HCT116 (cell line): Measurements from ENCODE around the gene KRTAP10-8. TPM values are rescaled to one million over a fixed set of nuclear protein-coding genes. Genes with fewer than 3 reads are reported as not detected.

Experiments
- ATAC-seq: fragments of 200-7000 bp; cut with Tn5 transposase; 2 replicates; pipeline ENCODE4 v1.9.1; 2020; ENCODE audit warnings: mild to moderate bottlenecking, moderate library complexity
- BruUV-seq: library from RNA; stranded (reverse); fragments of 400-500 nt; replicated peaks from 2 replicates; lab custom pipeline; 2021; lab: Mats Ljungman, UMichigan
- CTCF ChIA-PET: fragments of 300-600 bp; sonication (Branson Sonifier 250); formaldehyde crosslinking; loops from one replicate; lab custom pipeline; 2021; ENCODE audit warnings: antibody characterized with exemption; lab: Charles Lee
- POLR2A ChIA-PET: fragments of 300-600, 350-600 bp; sonication (Branson Sonifier 250); formaldehyde crosslinking; loops from one replicate; lab custom pipeline; 2021; ENCODE audit warnings: antibody characterized with exemption; lab: Charles Lee
- RAD21 ChIA-PET, 2 experiments: fragments of 300-600 bp; sonication (Branson Sonifier 250); formaldehyde crosslinking; loops; one replicate each; lab custom pipeline; 2023; ENCODE audit warnings: low total read pairs in 2 of 2; ENCODE audit not compliant: uncharacterized antibody in 2 of 2, unreplicated experiment in 2 of 2, low non-redundant PET in 1 of 2; lab: Charles Lee
- DNase-seq: peaks from one replicate; pipeline ENCODE4 v3.0.0-alpha.2; 2010; ENCODE audit warnings: low read depth, low spot score
- H2AFZ ChIP-seq: fragments of 200-600 bp; shearing (Covaris generic), sonication (generic); 2 replicates; pipeline ENCODE4 v1.6.1; 2017; ENCODE audit warnings: low read depth, mixed run types, mixed read lengths, antibody characterized with exemption, low read length; ENCODE audit not compliant: poor library complexity, severe bottlenecking
- H3K27ac ChIP-seq: 2 replicates; pipeline ENCODE4 v1.5.1; 2012; ENCODE audit warnings: low read depth, low read length
- H3K27me3 ChIP-seq: fragments of 200-600 bp; sonication (generic); 2 replicates; pipeline ENCODE4 v1.6.1; 2016; ENCODE audit warnings: mixed run types, low read length, mixed read lengths; ENCODE audit not compliant: insufficient read depth
- H3K36me3 ChIP-seq, 2 experiments: fragments of 200-500 bp in 1 of 2; fragments of 200-600 bp in 1 of 2; sonication (Bioruptor generic) in 1 of 2; sonication (generic) in 1 of 2; 2 replicates each; pipeline versions ENCODE4 v1.5.1 to v1.6.1; 2014 to 2016; ENCODE audit warnings: low read length in 2 of 2, inconsistent platforms in 1 of 2, mixed read lengths in 1 of 2, mixed run types in 1 of 2; ENCODE audit not compliant: insufficient read depth in 2 of 2, control insufficient read depth in 1 of 2
- H3K4me1 ChIP-seq, 2 experiments: fragments of 200-600 bp in 1 of 2; sonication (generic) in 1 of 2; 2 replicates each; pipeline versions ENCODE4 v1.5.1 to v1.6.1; 2012 to 2017; ENCODE audit warnings: low read length in 2 of 2, inconsistent platforms in 1 of 2, mild to moderate bottlenecking in 1 of 2, mixed read lengths in 1 of 2, mixed run types in 1 of 2, moderate library complexity in 1 of 2; ENCODE audit not compliant: insufficient read depth in 2 of 2, control insufficient read depth in 1 of 2
- H3K4me2 ChIP-seq: fragments of 200-600 bp; sonication (generic); 2 replicates; pipeline ENCODE4 v1.6.1; 2017; ENCODE audit warnings: mixed run types, low read length, mixed read lengths
- H3K4me3 ChIP-seq, 2 experiments: fragments of 200-600 bp in 1 of 2; sonication (generic) in 1 of 2; replicated peaks in 1 of 2; 2 replicates each; pipeline ENCODE4 v1.5.1; 2011 to 2016; ENCODE audit warnings: low read length in 2 of 2, control low read depth in 1 of 2, low read depth in 1 of 2, mild to moderate bottlenecking in 1 of 2, mixed read lengths in 1 of 2, mixed run types in 1 of 2
- H3K79me2 ChIP-seq: fragments of 200-600 bp; sonication (generic); 2 replicates; pipeline ENCODE4 v1.6.1; 2017; ENCODE audit warnings: mild to moderate bottlenecking, mixed run types, low read length, moderate library complexity, mixed read lengths; ENCODE audit not compliant: insufficient read depth
- H3K9ac ChIP-seq: fragments of 200-600 bp; sonication (generic); 2 replicates; pipeline ENCODE4 v1.6.1; 2016; ENCODE audit warnings: low read length, mixed read lengths
- H3K9me2 ChIP-seq: fragments of 200-600 bp; sonication (generic), shearing (Covaris generic); 2 replicates; pipeline ENCODE4 v1.6.1; 2017; ENCODE audit warnings: mixed run types, mild to moderate bottlenecking, moderate library complexity; ENCODE audit not compliant: insufficient read depth
- H3K9me3 ChIP-seq, 2 experiments: fragments of 200-500 bp in 1 of 2; fragments of 200-600 bp in 1 of 2; sonication (Bioruptor generic) in 1 of 2; sonication (generic) in 1 of 2; 2 replicates each; pipeline ENCODE4 v1.6.1; 2014 to 2017; ENCODE audit warnings: low read length in 2 of 2, mixed read lengths in 2 of 2, inconsistent platforms in 1 of 2, low read depth in 1 of 2, mild to moderate bottlenecking in 1 of 2, mixed run types in 1 of 2, moderate library complexity in 1 of 2; ENCODE audit not compliant: control insufficient read depth in 1 of 2, insufficient read depth in 1 of 2
- H4K20me1 ChIP-seq: fragments of 200-600 bp; sonication (generic), shearing (Covaris generic); 2 replicates; pipeline ENCODE4 v1.6.1; 2017; ENCODE audit warnings: mixed run types, mild to moderate bottlenecking, moderate library complexity; ENCODE audit not compliant: insufficient read depth
- CBX3 ChIP-seq: IDR thresholded peaks from 2 replicates; pipeline ENCODE4 v1.6.1; 2012; ENCODE audit warnings: low read depth
- CEBPB ChIP-seq: IDR thresholded peaks from 2 replicates; pipeline ENCODE4 v1.6.1; 2012; ENCODE audit warnings: low read depth
- EGR1 ChIP-seq: IDR thresholded peaks from 2 replicates; pipeline ENCODE4 v1.6.1; 2012; ENCODE audit warnings: low read depth
- ELF1 ChIP-seq: IDR thresholded peaks from 2 replicates; pipeline ENCODE4 v1.6.1; 2012; ENCODE audit warnings: low read depth, borderline replicate concordance
- EZH2 ChIP-seq: fragments of 200-600 bp; sonication (generic); IDR thresholded peaks from 2 replicates; pipeline ENCODE4 v1.6.1; 2017; ENCODE audit warnings: antibody characterized with exemption, mixed run types
- EZH2phosphoT487 ChIP-seq: fragments of 200-600 bp; IDR thresholded peaks from 2 replicates; pipeline ENCODE4 v1.6.1; 2018; ENCODE audit warnings: antibody characterized with exemption, borderline replicate concordance
- FOSL1 ChIP-seq: IDR thresholded peaks from 2 replicates; pipeline ENCODE4 v1.6.1; 2012; ENCODE audit warnings: low read depth
- JUND ChIP-seq: IDR thresholded peaks from 2 replicates; pipeline ENCODE4 v1.6.1; 2012
- POLR2A ChIP-seq: IDR thresholded peaks from 2 replicates; pipeline ENCODE4 v1.7.0; 2011; ENCODE audit warnings: borderline replicate concordance; ENCODE audit not compliant: insufficient read depth, insufficient read length; ENCODE audit errors: extremely low read depth
- RAD21 ChIP-seq: IDR thresholded peaks from 2 replicates; pipeline ENCODE4 v1.6.1; 2012; ENCODE audit warnings: low read depth, mild to moderate bottlenecking
- SIN3A ChIP-seq: IDR thresholded peaks from 2 replicates; pipeline ENCODE4 v1.6.1; 2012; ENCODE audit warnings: low read depth
- SP1 ChIP-seq: IDR thresholded peaks from 2 replicates; pipeline ENCODE4 v1.6.1; 2012; ENCODE audit warnings: low read depth
- SRF ChIP-seq: IDR thresholded peaks from 2 replicates; pipeline ENCODE4 v1.6.1; 2012; ENCODE audit warnings: low read depth
- YY1 ChIP-seq: IDR thresholded peaks from 2 replicates; pipeline ENCODE4 v1.6.1; 2011; ENCODE audit warnings: low read length, low read depth, moderate library complexity, mild to moderate bottlenecking; ENCODE audit not compliant: insufficient replicate concordance; ENCODE audit errors: extremely low read depth
- ZFX ChIP-seq: fragments of 450-650 bp; IDR thresholded peaks from 2 replicates; pipeline ENCODE4 v1.6.1; 2017
- ZNF274 ChIP-seq: fragments of 200-500 bp; sonication (Bioruptor generic); IDR thresholded peaks from 2 replicates; pipeline ENCODE4 v1.6.1; 2014; ENCODE audit warnings: mild to moderate bottlenecking, low read depth, low read length, inconsistent platforms
- intact Hi-C: fragments of 100-400 bp; cut with micrococcal nuclease; formaldehyde crosslinking; loops from 2 replicates; pipeline ENCODE4 v1.10.0; 2022
- total RNA-seq: library from RNA; stranded (reverse); gene quantifications from one replicate; pipeline ENCODE4 v1.2.1, GENCODE V29; 2021; ENCODE audit not compliant: unreplicated experiment
- TF ChIP-seq, protein P1 (sequence below), 3 experiments: fragments of 200-600 bp in 1 of 3; sonication (generic) in 1 of 3; IDR thresholded peaks in 2 of 3; conservative IDR thresholded peaks in 1 of 3; 2 replicates each; pipeline ENCODE4 v1.5.1; 2012 to 2017; ENCODE audit warnings: low read depth in 2 of 3, low read length in 2 of 3, antibody characterized with exemption in 1 of 3, borderline replicate concordance in 1 of 3, control low read depth in 1 of 3, mild to moderate bottlenecking in 1 of 3, mixed read lengths in 1 of 3, mixed run types in 1 of 3, moderate library complexity in 1 of 3; ENCODE audit not compliant: insufficient read depth in 1 of 3
- TF ChIP-seq, protein P2 (sequence below): IDR thresholded peaks from 2 replicates; pipeline ENCODE4 v1.6.1; 2012
- TF ChIP-seq, protein P3 (sequence below): IDR thresholded peaks from 2 replicates; pipeline ENCODE4 v1.6.1; 2012

KRTAP10-8 gene
- total RNA-seq, 1 experiment from 2014 or later: not detected

DNA sequence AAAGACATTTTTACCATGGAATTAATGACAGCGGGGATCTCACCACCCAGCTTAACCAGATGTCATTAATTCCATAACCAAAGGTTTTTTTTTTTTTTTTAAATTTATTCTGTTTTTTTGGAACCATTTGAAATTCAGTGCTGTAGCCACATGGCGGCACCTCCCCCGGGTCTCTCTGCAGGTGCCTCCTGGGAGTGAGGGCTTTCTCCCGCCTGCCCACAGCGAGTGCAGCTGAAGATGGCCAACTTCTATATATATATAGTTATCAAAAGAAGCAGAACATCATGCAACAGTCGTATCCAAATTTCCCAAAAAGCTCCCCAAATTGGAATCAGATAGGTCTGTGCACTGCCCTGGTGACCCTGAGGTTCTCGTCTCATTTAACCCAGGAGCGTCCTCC is 3.6 kb downstream of the KRTAP10-8 start:
- no peak overlapping the region for H2AFZ ChIP-seq
- POLR2A ChIA-PET: no interaction called here
- H3K4me3 ChIP-seq: no peak overlapping the region
- peaks cover 4 to 9% of the 10 kb centered on the region in 2 experiments for H3K9me3 ChIP-seq
- H3K27ac ChIP-seq: no peak overlapping the region
- no peaks in the 10 kb centered on the region for H3K4me1 ChIP-seq
- no peaks in the 10 kb centered on the region for H4K20me1 ChIP-seq
- H3K79me2 ChIP-seq: no peaks in the 10 kb centered on the region
- H3K4me2 ChIP-seq: no peak overlapping the region
- ATAC-seq (no peak), DNase-seq (no peak)
- RAD21 ChIA-PET: no interaction called here
- intact Hi-C loops: no loop called here
- H3K9me2 ChIP-seq: no peaks in the 10 kb centered on the region
- CTCF ChIA-PET: interaction anchor here (0.7 kb wide), 1 partner anchor 186 kb away, joined by 3 read pairs; the partner anchor contains the start of gene UBE2G2
- H3K9ac ChIP-seq: no peak overlapping the region
- H3K36me3 ChIP-seq: no peaks in the 10 kb centered on the region
- no peaks in the 10 kb centered on the region for H3K27me3 ChIP-seq
- no TSS peak for BruUV-seq
- TF ChIP-seq EGR1 (no peak), JUND (no peak), RAD21 (no peak), SRF (no peak), CEBPB (no peak), ZNF274 (no peak), ELF1 (no peak), SP1 (no peak), EZH2phosphoT487 (no peak), YY1 (no peak), EZH2 (no peak), SIN3A (no peak), POLR2A (no peak), FOSL1 (no peak), ZFX (no peak), CBX3 (no peak)
- TF ChIP-seq, protein P1, sequence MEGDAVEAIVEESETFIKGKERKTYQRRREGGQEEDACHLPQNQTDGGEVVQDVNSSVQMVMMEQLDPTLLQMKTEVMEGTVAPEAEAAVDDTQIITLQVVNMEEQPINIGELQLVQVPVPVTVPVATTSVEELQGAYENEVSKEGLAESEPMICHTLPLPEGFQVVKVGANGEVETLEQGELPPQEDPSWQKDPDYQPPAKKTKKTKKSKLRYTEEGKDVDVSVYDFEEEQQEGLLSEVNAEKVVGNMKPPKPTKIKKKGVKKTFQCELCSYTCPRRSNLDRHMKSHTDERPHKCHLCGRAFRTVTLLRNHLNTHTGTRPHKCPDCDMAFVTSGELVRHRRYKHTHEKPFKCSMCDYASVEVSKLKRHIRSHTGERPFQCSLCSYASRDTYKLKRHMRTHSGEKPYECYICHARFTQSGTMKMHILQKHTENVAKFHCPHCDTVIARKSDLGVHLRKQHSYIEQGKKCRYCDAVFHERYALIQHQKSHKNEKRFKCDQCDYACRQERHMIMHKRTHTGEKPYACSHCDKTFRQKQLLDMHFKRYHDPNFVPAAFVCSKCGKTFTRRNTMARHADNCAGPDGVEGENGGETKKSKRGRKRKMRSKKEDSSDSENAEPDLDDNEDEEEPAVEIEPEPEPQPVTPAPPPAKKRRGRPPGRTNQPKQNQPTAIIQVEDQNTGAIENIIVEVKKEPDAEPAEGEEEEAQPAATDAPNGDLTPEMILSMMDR (IDR thresholded peaks at IDR 0.05 in 2 of 3, conservative IDR thresholded peaks at IDR 0.05 in 1 of 3; ENCODE audit: borderline replicate concordance in 1 of 3, insufficient read depth in 1 of 3, low read depth in 2 of 3, low read length in 2 of 3): no peak
- TF ChIP-seq, protein P2, sequence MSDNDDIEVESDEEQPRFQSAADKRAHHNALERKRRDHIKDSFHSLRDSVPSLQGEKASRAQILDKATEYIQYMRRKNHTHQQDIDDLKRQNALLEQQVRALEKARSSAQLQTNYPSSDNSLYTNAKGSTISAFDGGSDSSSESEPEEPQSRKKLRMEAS: no peak
- TF ChIP-seq, protein P3, sequence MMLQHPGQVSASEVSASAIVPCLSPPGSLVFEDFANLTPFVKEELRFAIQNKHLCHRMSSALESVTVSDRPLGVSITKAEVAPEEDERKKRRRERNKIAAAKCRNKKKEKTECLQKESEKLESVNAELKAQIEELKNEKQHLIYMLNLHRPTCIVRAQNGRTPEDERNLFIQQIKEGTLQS: no peak
